Astrocyte of the cerebellum (primary cell): Measurements from ENCODE around the gene C16orf89.

ENCODE experiments used
- DNase-seq: peaks from one replicate; pipeline ENCODE4 v3.0.0-alpha.2; 2011; ENCODE audit warnings: low read depth
- H3K4me3 ChIP-seq: 2 replicates; pipeline ENCODE4 v1.5.1; 2011; ENCODE audit warnings: mild to moderate bottlenecking, low read depth, low read length, moderate library complexity
- in situ Hi-C: cut with HindIII; loops from 2 replicates; pipeline ENCODE4 v1.10.0; 2017; ENCODE audit warnings: low sequenced_read_pairs
- TF ChIP-seq, protein P1 (sequence below): IDR thresholded peaks from 2 replicates; pipeline ENCODE4 v1.5.1; 2012; ENCODE audit warnings: low read length, low read depth, moderate library complexity, mild to moderate bottlenecking; ENCODE audit errors: missing control alignments

C16orf89 gene

DNA sequence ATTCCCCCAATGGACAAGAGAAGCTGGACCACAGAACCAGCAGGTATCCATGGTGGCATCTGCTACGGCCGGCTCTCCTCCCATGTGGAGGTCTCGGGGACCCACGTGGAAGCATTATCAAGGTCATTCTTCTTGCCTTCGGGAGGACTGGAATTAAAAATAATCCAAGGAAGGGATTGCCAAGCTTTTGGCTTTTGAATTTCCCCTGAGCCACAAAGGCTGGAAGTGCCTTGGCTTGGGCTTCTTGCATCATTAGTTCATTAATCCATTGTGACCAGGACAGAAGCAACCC is 48.1 kb downstream of the C16orf89 start:
- TF ChIP-seq, protein P1, sequence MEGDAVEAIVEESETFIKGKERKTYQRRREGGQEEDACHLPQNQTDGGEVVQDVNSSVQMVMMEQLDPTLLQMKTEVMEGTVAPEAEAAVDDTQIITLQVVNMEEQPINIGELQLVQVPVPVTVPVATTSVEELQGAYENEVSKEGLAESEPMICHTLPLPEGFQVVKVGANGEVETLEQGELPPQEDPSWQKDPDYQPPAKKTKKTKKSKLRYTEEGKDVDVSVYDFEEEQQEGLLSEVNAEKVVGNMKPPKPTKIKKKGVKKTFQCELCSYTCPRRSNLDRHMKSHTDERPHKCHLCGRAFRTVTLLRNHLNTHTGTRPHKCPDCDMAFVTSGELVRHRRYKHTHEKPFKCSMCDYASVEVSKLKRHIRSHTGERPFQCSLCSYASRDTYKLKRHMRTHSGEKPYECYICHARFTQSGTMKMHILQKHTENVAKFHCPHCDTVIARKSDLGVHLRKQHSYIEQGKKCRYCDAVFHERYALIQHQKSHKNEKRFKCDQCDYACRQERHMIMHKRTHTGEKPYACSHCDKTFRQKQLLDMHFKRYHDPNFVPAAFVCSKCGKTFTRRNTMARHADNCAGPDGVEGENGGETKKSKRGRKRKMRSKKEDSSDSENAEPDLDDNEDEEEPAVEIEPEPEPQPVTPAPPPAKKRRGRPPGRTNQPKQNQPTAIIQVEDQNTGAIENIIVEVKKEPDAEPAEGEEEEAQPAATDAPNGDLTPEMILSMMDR: no peak
- no peak overlapping the region for H3K4me3 ChIP-seq
- no peak for DNase-seq
- in situ Hi-C loops: no loop called here

- in situ Hi-C loops: no loop called here
- H3K4me3 ChIP-seq: no peak overlapping the region
- TF ChIP-seq, protein P1: no peak
- no peak for DNase-seq
Observed at GRCh38 chr16:5016967-5017677, 48.6 kb downstream of the C16orf89 start.

GRCh38 chr16:5015887-5016286 is 49.9 kb downstream of the C16orf89 start:
- H3K4me3 ChIP-seq: no peak overlapping the region
- no peak for DNase-seq
- in situ Hi-C loops: no loop called here
- TF ChIP-seq, protein P1: no peak

GRCh38 chr16:5015351-5015750 is 50.4 kb downstream of the C16orf89 start:
- DNase-seq: no peak
- no peak overlapping the region for H3K4me3 ChIP-seq
- TF ChIP-seq, protein P1: no peak
- in situ Hi-C loops: no loop called here

DNA sequence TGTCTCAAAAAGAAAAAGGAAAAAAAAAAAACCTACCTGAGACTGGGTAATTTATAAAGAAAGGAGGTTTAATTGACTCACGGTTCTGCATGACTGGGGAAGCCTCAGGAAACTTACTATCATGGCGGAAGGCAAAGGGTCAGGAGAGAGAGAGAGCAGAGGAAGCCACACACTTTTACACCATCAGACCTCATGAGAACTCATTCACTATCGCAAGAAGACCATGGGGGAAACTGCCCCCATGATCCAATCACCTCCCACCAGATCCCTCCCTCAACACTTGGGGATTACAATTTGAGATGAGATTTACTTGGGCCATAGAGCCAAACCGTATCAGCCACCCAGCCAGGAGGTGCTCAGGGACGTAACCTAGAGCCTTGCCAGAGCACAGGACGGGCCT is 52.9 kb downstream of the C16orf89 start:
- TF ChIP-seq, protein P1: no peak
- in situ Hi-C loops: no loop called here
- H3K4me3 ChIP-seq: no peak overlapping the region
- DNase-seq: no peak

DNA sequence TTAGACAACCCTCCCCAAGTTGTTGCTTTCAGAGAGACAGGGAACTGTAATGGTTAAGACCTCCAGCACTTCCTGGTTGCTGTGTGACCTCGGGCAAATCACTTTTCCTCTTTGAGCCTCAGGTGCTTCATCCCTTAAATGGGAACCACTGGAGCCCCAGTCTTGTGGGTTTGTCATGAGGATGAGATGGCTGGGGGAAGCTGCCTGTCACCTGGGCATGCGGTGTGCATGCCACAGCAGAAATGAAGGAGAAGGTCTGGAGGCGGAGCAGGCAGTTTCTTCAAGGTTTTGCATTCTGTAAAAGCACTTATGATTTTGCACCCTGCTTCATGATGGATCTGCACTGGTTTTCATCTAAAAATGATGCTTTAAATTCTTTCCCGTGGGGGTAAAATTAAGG is 54.1 kb downstream of the C16orf89 start:
- in situ Hi-C loops: no loop called here
- no peak overlapping the region for H3K4me3 ChIP-seq
- no peak for DNase-seq
- TF ChIP-seq, protein P1: no peak
